ENCODE data around the gene VDR. TPM values are rescaled to one million over a fixed set of nuclear protein-coding genes. Genes with fewer than 3 reads are reported as not detected.

Gene VDR
- polyA plus RNA-seq, 1 donor from 2014 or later = not detected

GRCh38 chr12:47896022-47896421, 8.8 kb downstream of the VDR start:
- H4K20me1 ChIP-seq (ENCODE audit: insufficient read depth) = no peaks in the 10 kb centered on the region
- TF ChIP-seq CTCF (IDR thresholded peaks at IDR 0.05; ENCODE audit: poor library complexity, severe bottlenecking) (no peak), REST (IDR thresholded peaks at IDR 0.05; ENCODE audit: borderline replicate concordance) (no peak), SMC3 (conservative IDR thresholded peaks at IDR 0.05; ENCODE audit: poor library complexity) (no peak), MXI1 (conservative IDR thresholded peaks at IDR 0.05; ENCODE audit: poor library complexity, severe bottlenecking) (no peak), EZH2 (IDR thresholded peaks at IDR 0.05; ENCODE audit: borderline replicate concordance, insufficient read depth, low read length, poor library complexity, severe bottlenecking) (no peak), RAD21 (conservative IDR thresholded peaks at IDR 0.05) (no peak), POLR2AphosphoS5 (IDR thresholded peaks at IDR 0.05) (no peak), EP300 (conservative IDR thresholded peaks at IDR 0.05; ENCODE audit: poor library complexity, severe bottlenecking) (no peak), TAF1 (IDR thresholded peaks at IDR 0.05; ENCODE audit: low read depth) (no peak)
- H3K4me3 ChIP-seq (ENCODE audit: low read length) = no peak overlapping the region
- H3K9ac ChIP-seq (ENCODE audit: low read length) = no peak overlapping the region
- no peaks in the 10 kb centered on the region for H3K9me2 ChIP-seq (ENCODE audit: insufficient read depth, low read length)
- no peak overlapping the region for H3K4me2 ChIP-seq (ENCODE audit: low read length)
- H3K27ac ChIP-seq (ENCODE audit: low read length) = no peak overlapping the region
- H2AFZ ChIP-seq (ENCODE audit: low read depth, low read length) = no peak overlapping the region
- H3F3A ChIP-seq (ENCODE audit: insufficient read depth, low read length, poor library complexity, severe bottlenecking) = no peaks in the 10 kb centered on the region
- H3K9me3 ChIP-seq (ENCODE audit: low read length) = no peaks in the 10 kb centered on the region
- no peaks in the 10 kb centered on the region for H3K79me2 ChIP-seq (replicated peaks; ENCODE audit: insufficient read depth, low read length)
- no peaks in the 10 kb centered on the region for H3K36me3 ChIP-seq (ENCODE audit: insufficient read depth, low read length)
- no peaks in the 10 kb centered on the region for H3K27me3 ChIP-seq (ENCODE audit: insufficient read depth, low read depth, low read length)

- no peak for TF ChIP-seq MXI1 (conservative IDR thresholded peaks at IDR 0.05; ENCODE audit: poor library complexity, severe bottlenecking)
- no peak for TF ChIP-seq SMC3 (conservative IDR thresholded peaks at IDR 0.05; ENCODE audit: poor library complexity)
- no peak for TF ChIP-seq TAF1 (IDR thresholded peaks at IDR 0.05; ENCODE audit: low read depth)
- TF ChIP-seq EZH2 (IDR thresholded peaks at IDR 0.05; ENCODE audit: borderline replicate concordance, insufficient read depth, low read length, poor library complexity, severe bottlenecking) = no peak
- TF ChIP-seq REST (IDR thresholded peaks at IDR 0.05; ENCODE audit: borderline replicate concordance) = no peak
- no peak for TF ChIP-seq CTCF (IDR thresholded peaks at IDR 0.05; ENCODE audit: poor library complexity, severe bottlenecking)
- no peak for TF ChIP-seq RAD21 (conservative IDR thresholded peaks at IDR 0.05)
- TF ChIP-seq EP300 (conservative IDR thresholded peaks at IDR 0.05; ENCODE audit: poor library complexity, severe bottlenecking) = no peak
- TF ChIP-seq POLR2AphosphoS5 (IDR thresholded peaks at IDR 0.05) = no peak
- Histone ChIP-seq H3K27ac (ENCODE audit: low read length) (no peak overlapping the region), H2AFZ (ENCODE audit: low read depth, low read length) (no peak overlapping the region), H3K9me3 (ENCODE audit: low read length) (no peaks in the 10 kb centered on the region), H3K9me2 (ENCODE audit: insufficient read depth, low read length) (no peaks in the 10 kb centered on the region), H4K20me1 (ENCODE audit: insufficient read depth) (no peaks in the 10 kb centered on the region), H3F3A (ENCODE audit: insufficient read depth, low read length, poor library complexity, severe bottlenecking) (no peaks in the 10 kb centered on the region), H3K79me2 (replicated peaks; ENCODE audit: insufficient read depth, low read length) (no peaks in the 10 kb centered on the region), H3K9ac (ENCODE audit: low read length) (no peak overlapping the region), H3K27me3 (ENCODE audit: insufficient read depth, low read depth, low read length) (no peaks in the 10 kb centered on the region), H3K4me3 (ENCODE audit: low read length) (no peak overlapping the region), H3K4me2 (ENCODE audit: low read length) (no peak overlapping the region), H3K36me3 (ENCODE audit: insufficient read depth, low read length) (no peaks in the 10 kb centered on the region)
Measured at GRCh38 chr12:47894652-47895051, 10.1 kb downstream of the VDR start.
